ENCODE measurements around the gene SPTA1.

DNA sequence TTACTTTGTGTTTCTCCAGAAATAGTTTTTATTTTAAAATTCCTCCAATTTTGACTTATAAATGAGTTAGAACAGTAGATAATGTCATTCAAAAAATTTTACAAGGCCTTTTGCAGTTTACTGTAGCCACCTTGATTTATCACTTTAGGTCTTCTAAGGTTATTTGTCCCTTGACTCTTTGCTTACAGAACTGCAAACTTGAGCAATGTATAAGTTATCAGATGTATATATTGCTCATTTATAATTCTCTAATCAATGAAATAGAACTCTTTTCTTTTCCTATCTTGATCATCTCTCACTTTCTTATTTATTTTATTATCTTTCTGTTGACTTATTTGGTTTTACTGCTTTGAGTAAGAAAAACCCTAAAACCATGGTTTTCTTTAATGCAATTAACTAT is 5.8 kb upstream of the SPTA1 start:
- TF ChIP-seq, protein P1, sequence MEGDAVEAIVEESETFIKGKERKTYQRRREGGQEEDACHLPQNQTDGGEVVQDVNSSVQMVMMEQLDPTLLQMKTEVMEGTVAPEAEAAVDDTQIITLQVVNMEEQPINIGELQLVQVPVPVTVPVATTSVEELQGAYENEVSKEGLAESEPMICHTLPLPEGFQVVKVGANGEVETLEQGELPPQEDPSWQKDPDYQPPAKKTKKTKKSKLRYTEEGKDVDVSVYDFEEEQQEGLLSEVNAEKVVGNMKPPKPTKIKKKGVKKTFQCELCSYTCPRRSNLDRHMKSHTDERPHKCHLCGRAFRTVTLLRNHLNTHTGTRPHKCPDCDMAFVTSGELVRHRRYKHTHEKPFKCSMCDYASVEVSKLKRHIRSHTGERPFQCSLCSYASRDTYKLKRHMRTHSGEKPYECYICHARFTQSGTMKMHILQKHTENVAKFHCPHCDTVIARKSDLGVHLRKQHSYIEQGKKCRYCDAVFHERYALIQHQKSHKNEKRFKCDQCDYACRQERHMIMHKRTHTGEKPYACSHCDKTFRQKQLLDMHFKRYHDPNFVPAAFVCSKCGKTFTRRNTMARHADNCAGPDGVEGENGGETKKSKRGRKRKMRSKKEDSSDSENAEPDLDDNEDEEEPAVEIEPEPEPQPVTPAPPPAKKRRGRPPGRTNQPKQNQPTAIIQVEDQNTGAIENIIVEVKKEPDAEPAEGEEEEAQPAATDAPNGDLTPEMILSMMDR (optimal IDR thresholded peaks at IDR 0.05 in 1 of 3, IDR thresholded peaks at IDR 0.05 in 1 of 3, conservative IDR thresholded peaks at IDR 0.05 in 1 of 3; ENCODE audit: extremely low read depth in 1 of 3, insufficient read depth in 2 of 3, low read length in 3 of 3) = no peak
- TF ChIP-seq EZH2 (IDR thresholded peaks at IDR 0.05; ENCODE audit: low read length) = no peak
